ENCODE measurements around the gene NAT10.

Gene NAT10

GRCh38 chr11:34150494-34151151 is 45.2 kb downstream of the NAT10 start:
- DNase-seq (ENCODE audit: low spot score), result peak; percentile 65

- DNase-seq (ENCODE audit: low spot score), result no peak
Observed at GRCh38 chr11:34151166-34151565, 45.7 kb downstream of the NAT10 start.

DNA sequence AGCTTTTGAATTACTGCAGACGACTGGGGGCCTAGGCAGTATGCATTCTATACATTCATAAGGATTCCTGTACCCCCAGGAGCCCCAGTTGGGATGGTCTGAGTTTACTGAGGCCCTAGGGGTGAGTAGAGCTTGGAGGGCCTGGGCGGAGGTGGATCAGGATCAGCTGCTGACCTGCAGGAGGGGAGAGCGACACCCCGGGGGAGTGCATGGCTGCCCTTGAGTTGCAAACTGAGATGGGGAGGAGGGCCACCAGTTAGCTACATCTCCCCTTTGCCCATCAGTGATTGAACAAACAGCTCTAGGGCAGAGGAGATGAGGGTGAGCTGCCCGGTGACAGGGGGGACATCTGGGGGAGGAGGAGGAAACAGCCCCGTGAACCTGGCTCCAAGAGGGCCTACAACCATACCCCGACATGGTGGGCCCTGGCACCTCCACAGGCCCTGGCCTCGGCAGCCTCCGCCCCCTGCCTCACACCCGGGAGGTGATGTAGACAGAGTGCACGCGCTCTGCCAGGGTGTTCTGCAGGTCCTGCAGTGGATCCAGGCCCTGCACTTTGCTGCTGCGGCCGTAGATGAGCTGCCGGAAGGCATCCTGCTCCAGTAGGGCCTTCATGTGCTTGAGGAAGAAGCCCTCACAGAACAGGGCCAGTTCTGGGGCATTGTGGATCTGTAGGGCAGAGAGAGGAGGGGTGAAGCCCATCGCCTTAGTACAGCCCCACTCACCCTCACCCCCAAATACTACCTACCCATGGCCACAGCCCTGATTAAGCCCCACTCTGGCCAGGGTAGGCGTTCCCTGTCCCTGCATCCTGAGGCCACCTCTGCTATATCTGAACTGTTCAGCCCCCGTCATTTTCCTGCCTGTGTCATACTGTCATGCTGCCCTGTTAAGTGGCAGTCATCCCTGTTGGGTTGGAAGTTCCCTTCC is 46.8 kb downstream of the NAT10 start:
- DNase-seq (ENCODE audit: low spot score), result no peak

DNA sequence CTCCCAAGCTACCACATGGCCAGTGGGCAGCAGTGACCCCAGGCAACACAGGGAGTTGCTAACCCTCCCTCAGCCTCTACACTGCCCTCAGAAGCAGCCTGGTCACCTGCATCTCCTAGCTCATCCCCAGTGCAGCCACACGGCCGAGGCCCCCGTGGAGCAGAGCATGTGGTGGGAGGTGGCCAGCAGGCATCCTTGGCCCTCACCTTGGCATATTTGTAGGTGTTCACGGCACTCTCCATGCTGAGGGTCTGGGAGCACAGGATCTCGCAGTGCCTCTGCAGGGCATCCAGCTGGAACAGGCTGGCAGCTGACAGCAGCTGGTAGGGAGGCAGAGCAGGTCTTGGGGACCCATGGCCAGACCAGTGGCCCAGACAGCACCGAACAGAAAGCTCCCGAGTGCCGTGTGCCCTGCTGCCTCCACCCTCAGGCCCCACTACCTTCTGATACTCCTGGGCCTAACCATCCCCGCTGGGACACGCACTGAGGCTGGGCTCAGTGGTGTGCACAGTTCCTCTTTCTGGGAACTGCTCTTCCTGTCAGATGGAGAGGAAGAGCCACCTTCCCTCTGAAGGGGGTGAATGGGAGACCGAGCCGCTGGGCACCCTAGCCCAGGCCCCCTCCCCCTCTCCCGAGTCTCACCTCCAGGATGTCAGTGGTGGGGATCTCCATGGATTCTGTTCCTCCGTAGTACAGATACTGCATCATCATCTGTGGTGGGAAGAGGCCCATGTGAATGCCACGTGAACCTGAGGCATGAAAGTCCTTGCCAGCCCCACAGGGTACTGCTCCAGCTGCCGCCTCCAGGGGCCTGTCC is 48.8 kb downstream of the NAT10 start:
- no peak for DNase-seq (ENCODE audit: low spot score)

GRCh38 chr11:34155057-34155756 is 49.8 kb downstream of the NAT10 start:
- DNase-seq (ENCODE audit: low spot score), result no peak

DNA sequence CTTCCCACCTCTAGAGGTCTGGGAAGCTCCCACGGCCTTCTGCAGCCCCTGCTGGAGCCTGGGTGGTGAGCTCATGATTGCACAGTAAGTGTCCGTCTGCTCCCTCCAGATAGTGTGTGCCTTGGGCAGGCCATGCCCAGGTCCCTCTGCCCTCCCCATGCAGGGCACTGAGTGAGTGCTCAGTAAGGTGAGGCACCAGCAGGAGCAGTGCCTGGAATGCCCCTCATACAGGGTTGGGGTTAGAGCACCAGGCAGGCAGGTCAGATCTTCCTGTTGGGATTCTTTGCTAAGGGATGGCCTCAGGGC is 50.3 kb downstream of the NAT10 start:
- DNase-seq (ENCODE audit: low spot score), result no peak

DNA sequence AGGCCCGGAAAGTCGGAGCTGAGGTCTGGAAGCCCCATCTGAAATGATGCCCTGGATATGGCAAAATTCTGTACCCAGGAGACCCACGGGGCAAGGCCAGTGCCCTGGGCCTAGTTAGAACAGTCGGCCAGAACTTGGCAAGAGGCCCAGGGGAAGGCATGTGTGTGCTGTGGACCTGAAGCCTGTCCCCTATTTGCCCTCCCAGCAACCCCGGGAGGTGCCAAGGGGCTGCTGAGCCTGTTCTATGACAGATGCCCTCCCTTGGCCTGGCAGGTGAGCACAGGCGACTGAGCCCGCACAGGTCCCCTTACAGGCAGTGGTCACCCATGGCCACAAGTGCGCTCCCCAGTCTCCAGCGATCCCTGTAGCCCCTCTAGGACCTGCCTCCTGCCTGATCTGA is 51.7 kb downstream of the NAT10 start:
- DNase-seq (ENCODE audit: low spot score), result no peak

- DNase-seq (ENCODE audit: low spot score), result no peak
Observed at GRCh38 chr11:34158661-34159060, 53.2 kb downstream of the NAT10 start.

DNA sequence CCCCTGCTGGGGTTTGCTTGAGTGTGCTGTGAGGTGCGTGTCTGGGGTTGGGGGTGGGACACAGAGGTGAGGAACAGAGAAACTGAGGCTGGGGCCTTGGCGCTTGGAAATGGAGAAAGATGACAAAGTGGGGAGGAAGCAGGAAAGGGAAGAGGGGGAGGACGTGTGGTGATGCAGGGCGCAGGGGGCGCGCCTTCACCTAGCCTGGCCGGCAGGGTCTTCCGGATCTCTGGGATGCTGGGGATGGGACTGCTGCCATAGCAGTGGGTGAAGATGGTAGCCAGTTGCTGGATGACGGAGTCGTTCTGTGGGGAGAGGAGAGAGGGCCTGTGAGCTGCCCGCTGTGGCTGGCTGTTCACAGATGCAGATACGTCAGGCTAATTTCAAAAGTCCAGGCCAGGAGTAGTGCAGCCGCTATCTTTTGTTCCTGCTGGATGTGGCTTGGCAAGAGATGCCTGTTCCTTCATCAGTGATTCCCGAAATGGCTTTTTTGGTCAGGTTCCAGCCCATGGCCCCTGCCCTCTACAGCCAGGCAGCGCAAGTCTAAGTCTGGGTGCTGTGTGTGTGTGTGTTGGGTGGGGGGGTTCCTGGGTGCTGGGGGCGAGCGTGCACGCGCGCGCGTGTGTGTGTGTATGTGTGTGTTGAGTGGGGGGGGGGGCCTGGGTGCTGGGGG is 54.8 kb downstream of the NAT10 start:
- no peak for DNase-seq (ENCODE audit: low spot score)

GRCh38 chr11:34160791-34161190 is 55.4 kb downstream of the NAT10 start:
- no peak for DNase-seq (ENCODE audit: low spot score)

DNA sequence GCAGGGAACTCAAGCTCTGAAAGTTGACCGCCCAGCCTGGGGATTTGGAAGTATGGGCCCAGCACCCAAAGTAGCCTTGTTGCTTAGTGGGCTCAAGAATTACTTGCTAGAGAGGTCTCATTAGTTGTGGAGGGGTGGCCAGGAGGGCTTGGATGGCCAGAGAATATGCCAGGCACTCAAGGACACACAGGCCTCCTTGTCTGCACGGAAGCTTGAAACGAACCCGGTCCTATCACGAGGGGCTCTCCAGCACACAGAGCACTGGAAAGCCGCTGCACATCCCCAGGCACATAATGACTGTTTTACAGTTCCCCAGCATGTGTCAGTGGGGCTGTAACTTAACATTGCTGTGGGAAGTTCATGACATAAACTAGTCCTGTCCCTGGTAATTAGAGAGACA is 55.9 kb downstream of the NAT10 start:
- DNase-seq (ENCODE audit: low spot score), result no peak

DNA sequence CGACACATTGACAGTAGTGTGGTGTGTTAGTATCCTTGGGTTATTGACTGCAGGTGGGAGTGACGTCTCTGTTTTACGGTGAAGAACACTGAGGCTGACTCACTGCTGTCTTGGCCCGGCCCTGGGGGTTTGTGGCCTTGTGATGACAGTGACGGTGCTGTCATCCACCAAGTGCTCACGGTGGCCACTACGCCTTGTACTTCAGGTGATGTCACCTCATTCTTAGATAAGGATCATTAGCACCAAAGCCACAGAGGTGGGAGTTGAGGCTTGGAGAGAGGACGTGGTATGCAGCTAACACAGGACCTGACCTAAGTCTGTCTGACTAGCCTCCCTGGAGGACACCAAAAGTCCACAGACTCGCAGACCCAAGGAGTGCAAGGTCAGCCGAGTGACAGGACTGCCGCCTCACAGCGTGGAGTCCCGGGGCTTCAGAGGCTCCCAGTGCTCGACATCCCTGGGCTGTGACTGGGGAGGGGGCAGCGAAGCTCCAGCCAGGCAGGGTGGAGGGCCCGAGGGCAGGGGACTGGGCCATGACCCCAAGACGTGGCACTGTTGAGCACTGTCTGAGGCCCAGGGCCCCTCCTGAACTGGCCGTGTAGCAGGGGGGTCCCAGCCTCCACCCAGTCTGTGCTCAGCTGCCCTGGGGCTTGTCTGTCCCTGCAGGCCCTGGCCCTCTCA is 56.5 kb downstream of the NAT10 start:
- DNase-seq (ENCODE audit: low spot score), result no peak

GRCh38 chr11:34162493-34162820 is 57.0 kb downstream of the NAT10 start:
- no peak for DNase-seq (ENCODE audit: low spot score)

GRCh38 chr11:34162856-34163255 is 57.4 kb downstream of the NAT10 start:
- DNase-seq (ENCODE audit: low spot score), result no peak

DNA sequence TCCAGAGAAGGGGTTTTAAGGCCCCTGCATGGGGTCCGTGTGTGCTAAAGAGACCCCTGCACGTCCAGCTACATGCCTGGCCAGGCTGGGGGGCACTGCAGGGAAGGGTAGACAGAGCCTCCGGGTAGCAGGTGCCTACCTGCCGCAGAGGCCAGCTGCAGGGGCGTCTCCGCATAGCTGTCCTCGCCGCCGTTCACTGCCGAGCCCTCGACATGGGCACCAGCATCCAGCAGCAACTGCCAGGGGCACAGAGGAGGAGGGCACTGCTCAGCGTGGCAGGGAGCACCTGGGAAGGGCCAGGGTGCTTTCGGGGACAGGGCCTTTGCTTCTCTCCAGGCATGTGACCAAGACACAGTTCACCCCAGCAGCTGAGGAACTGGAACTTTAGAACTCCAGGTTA is 59.7 kb downstream of the NAT10 start:
- no peak for DNase-seq (ENCODE audit: low spot score)

GRCh38 chr11:34165786-34166555 is 60.5 kb downstream of the NAT10 start:
- peak; percentile 24 for DNase-seq (ENCODE audit: low spot score)

DNA sequence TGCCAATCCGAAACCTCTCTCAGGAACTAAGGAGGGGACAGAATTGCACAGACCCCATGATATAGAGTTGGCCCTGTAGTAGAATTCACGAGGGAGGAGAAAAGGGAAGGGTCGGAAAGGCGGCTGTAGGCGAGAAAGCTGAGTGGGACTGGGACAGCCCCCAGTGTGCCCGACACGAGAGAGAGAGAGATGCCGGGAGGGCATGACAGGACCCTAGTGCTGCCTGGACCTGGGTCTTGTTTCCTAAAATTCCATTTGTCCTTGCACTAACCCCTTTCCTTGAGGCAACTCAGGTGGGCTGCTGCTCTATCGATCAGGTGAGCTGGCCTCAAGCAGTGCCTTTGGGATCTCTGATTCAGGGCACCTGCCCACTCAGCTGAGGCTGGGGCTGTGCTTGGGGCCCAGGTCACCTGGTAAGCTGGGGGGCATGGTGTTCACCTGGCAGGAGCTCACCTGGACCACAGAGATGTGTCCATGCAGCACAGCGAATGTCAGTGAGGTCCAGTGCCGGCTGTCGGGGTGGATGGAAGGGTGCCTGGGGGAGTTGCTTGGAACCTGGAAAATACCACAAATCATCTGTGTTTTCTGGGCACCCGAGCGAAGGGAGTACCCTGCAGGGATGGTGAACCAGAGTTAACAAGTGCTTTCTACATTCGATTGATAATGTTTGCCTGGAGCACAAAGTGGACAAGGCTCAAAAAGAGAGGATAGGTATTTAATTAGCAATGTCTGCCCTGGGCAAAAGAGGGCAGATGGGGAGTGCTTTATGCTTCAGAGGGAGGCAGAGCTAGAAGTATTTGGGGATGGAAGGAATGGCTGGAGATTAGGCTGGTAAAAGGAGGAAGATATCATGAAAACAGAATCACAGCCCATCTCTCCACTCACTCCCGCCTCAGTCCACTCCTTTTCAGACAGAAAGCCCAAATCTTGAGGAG is 61.6 kb downstream of the NAT10 start:
- no peak for DNase-seq (ENCODE audit: low spot score)

DNA sequence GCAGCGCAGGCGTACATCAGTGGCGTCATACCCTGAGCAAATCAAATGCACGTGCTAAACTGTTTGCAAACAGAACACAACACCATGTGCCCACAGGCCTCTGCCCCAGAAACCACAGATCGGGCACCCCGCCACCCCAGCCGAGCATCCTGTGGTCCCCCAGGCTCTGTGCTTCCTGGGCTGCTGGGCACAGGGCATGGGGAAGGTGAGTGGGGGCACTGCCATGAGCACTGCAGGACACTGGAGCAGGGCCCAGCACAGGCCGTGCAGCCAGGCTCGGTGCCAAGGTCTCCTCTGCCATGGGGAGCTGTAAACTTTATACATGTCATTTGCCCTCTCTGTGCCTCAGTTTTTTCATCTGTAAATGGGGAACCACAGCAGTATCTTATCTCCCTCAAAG is 62.5 kb downstream of the NAT10 start:
- DNase-seq (ENCODE audit: low spot score), result no peak

All from AG08395 (cell line).